SK-N-SH treated with all-trans-retinoic acid at 6 μM for 48 hours (cell line): ENCODE data around the gene TERB1.

Experiments used
- ATAC-seq: fragments of 200-7000 bp; cut with Tn5 transposase; 3 replicates; pipeline ENCODE4 v1.9.1; 2020; ENCODE audit warnings: mild to moderate bottlenecking, moderate library complexity
- ARNTL ChIP-seq: fragments of 450-650 bp; formaldehyde crosslinking; IDR thresholded peaks from 2 replicates; pipeline ENCODE4 v1.5.0; 2020; ENCODE audit warnings: low read depth, mild to moderate bottlenecking, moderate library complexity, borderline replicate concordance
- BACH2 ChIP-seq: fragments of 250-450 bp; sonication (Bioruptor Pico); IDR thresholded peaks from 2 replicates; pipeline ENCODE4 v1.9.0; 2021; ENCODE audit warnings: mild to moderate bottlenecking, borderline replicate concordance
- CREB5 ChIP-seq: fragments of 250-450 bp; sonication (Bioruptor Pico); IDR thresholded peaks from 2 replicates; pipeline ENCODE4 v1.5.1; 2020; ENCODE audit warnings: low read depth, mild to moderate bottlenecking, moderate library complexity
- CSDC2 ChIP-seq: fragments of 250-450 bp; sonication (Bioruptor Pico); IDR thresholded peaks from 2 replicates; pipeline ENCODE4 v1.5.0; 2020; ENCODE audit warnings: mild to moderate bottlenecking, moderate library complexity
- CSRNP3 ChIP-seq: fragments of 250-450 bp; sonication (Bioruptor Pico); IDR thresholded peaks from 2 replicates; pipeline ENCODE4 v1.5.1; 2021; ENCODE audit warnings: mild to moderate bottlenecking, moderate library complexity
- ESRRG ChIP-seq: fragments of 250-450 bp; sonication (Bioruptor Pico); IDR thresholded peaks from 2 replicates; pipeline ENCODE4 v1.6.1; 2021; ENCODE audit warnings: mild to moderate bottlenecking
- GLIS3 ChIP-seq: fragments of 250-450 bp; sonication (Bioruptor Pico); IDR thresholded peaks from 2 replicates; pipeline ENCODE4 v1.5.0; 2020; ENCODE audit warnings: mild to moderate bottlenecking, moderate library complexity
- ISL1 ChIP-seq: fragments of 250-450 bp; sonication (Bioruptor Pico); IDR thresholded peaks from 2 replicates; pipeline ENCODE4 v2.1.2; 2022; ENCODE audit warnings: mild to moderate bottlenecking, moderate library complexity
- OSR1 ChIP-seq: fragments of 250-450 bp; sonication (Bioruptor Pico); IDR thresholded peaks from 2 replicates; pipeline ENCODE4 v1.8.0; 2022; ENCODE audit warnings: moderate library complexity, mild to moderate bottlenecking, inconsistent platforms
- PATZ1 ChIP-seq: fragments of 250-450 bp; sonication (Bioruptor Pico); IDR thresholded peaks from 2 replicates; pipeline ENCODE4 v1.8.0; 2020; ENCODE audit warnings: mild to moderate bottlenecking, moderate library complexity, borderline replicate concordance
- POU6F1 ChIP-seq: fragments of 250-450 bp; sonication (Bioruptor Pico); IDR thresholded peaks from 2 replicates; pipeline ENCODE4 v1.8.0; 2021; ENCODE audit warnings: low read depth, mild to moderate bottlenecking, moderate library complexity, borderline replicate concordance
- SNAI2 ChIP-seq: fragments of 250-450 bp; sonication (Bioruptor Pico); IDR thresholded peaks from 2 replicates; pipeline ENCODE4 v1.5.0; 2020; ENCODE audit warnings: mild to moderate bottlenecking, moderate library complexity
- TCF4 ChIP-seq: fragments of 250-450 bp; sonication (Bioruptor Pico); IDR thresholded peaks from 2 replicates; pipeline ENCODE4 v1.8.0; 2021; ENCODE audit warnings: mild to moderate bottlenecking, moderate library complexity, borderline replicate concordance
- TOX ChIP-seq: fragments of 250-450 bp; sonication (Bioruptor Pico); IDR thresholded peaks from 2 replicates; pipeline ENCODE4 v1.8.0; 2021; ENCODE audit warnings: mild to moderate bottlenecking, moderate library complexity, borderline replicate concordance
- ZC3H10 ChIP-seq: fragments of 250-450 bp; sonication (Bioruptor Pico); IDR thresholded peaks from 2 replicates; pipeline ENCODE4 v1.5.1; 2021; ENCODE audit warnings: mild to moderate bottlenecking, moderate library complexity
- ZFP3 ChIP-seq: fragments of 250-450 bp; sonication (Bioruptor Pico); IDR thresholded peaks from 2 replicates; pipeline ENCODE4 v1.5.0; 2020; ENCODE audit warnings: mild to moderate bottlenecking, moderate library complexity
- ZFP30 ChIP-seq: fragments of 450-650 bp; formaldehyde crosslinking; IDR thresholded peaks from 2 replicates; pipeline ENCODE4 v1.5.0; 2022; ENCODE audit warnings: mild to moderate bottlenecking, moderate library complexity
- ZNF565 ChIP-seq: fragments of 450-650 bp; formaldehyde crosslinking; conservative IDR thresholded peaks from 2 replicates; pipeline ENCODE4 v1.5.0; 2020; ENCODE audit warnings: low read depth, mild to moderate bottlenecking, moderate library complexity
- ZNF70 ChIP-seq: fragments of 450-650 bp; formaldehyde crosslinking; IDR thresholded peaks from 2 replicates; pipeline ENCODE4 v1.5.0; 2020; ENCODE audit warnings: mild to moderate bottlenecking, moderate library complexity
- ZNF8 ChIP-seq: fragments of 450-650 bp; formaldehyde crosslinking; IDR thresholded peaks from 2 replicates; pipeline ENCODE4 v1.5.0; 2020; ENCODE audit warnings: mild to moderate bottlenecking, moderate library complexity
- TF ChIP-seq, protein P1 (sequence below): fragments of 250-450 bp; sonication (Bioruptor Pico); IDR thresholded peaks from 2 replicates; pipeline ENCODE4 v1.5.0; 2020; ENCODE audit warnings: mild to moderate bottlenecking, moderate library complexity

Gene TERB1

DNA sequence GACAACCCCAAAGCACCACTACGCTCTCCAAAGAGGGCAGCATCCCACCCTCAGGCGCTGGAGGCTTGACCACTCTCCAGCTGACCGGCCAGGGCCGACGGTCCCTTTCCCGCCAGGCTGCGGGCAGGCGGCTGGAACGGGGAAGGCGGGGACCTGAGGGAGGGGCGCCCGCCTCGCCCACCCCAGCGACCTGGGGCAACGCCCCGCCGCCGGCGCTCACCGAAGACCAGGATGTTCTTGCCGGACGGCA is 50.4 kb downstream of the TERB1 start:
- no peak for TF ChIP-seq CSDC2
- no peak for TF ChIP-seq SNAI2 (CRISPR knock-in tag)
- TF ChIP-seq ZFP3 (CRISPR knock-in tag): no peak
- no peak for TF ChIP-seq POU6F1 (CRISPR knock-in tag)
- TF ChIP-seq ZNF565 (CRISPR knock-in tag): no peak
- no peak for TF ChIP-seq OSR1 (CRISPR knock-in tag)
- TF ChIP-seq GLIS3 (CRISPR knock-in tag): no peak
- TF ChIP-seq TOX (CRISPR knock-in tag): no peak
- no peak for TF ChIP-seq CSRNP3 (CRISPR knock-in tag)
- TF ChIP-seq PATZ1: no peak
- no peak for TF ChIP-seq BACH2 (CRISPR knock-in tag)
- TF ChIP-seq ESRRG: no peak
- no peak for TF ChIP-seq TCF4 (CRISPR knock-in tag)
- TF ChIP-seq, protein P1, sequence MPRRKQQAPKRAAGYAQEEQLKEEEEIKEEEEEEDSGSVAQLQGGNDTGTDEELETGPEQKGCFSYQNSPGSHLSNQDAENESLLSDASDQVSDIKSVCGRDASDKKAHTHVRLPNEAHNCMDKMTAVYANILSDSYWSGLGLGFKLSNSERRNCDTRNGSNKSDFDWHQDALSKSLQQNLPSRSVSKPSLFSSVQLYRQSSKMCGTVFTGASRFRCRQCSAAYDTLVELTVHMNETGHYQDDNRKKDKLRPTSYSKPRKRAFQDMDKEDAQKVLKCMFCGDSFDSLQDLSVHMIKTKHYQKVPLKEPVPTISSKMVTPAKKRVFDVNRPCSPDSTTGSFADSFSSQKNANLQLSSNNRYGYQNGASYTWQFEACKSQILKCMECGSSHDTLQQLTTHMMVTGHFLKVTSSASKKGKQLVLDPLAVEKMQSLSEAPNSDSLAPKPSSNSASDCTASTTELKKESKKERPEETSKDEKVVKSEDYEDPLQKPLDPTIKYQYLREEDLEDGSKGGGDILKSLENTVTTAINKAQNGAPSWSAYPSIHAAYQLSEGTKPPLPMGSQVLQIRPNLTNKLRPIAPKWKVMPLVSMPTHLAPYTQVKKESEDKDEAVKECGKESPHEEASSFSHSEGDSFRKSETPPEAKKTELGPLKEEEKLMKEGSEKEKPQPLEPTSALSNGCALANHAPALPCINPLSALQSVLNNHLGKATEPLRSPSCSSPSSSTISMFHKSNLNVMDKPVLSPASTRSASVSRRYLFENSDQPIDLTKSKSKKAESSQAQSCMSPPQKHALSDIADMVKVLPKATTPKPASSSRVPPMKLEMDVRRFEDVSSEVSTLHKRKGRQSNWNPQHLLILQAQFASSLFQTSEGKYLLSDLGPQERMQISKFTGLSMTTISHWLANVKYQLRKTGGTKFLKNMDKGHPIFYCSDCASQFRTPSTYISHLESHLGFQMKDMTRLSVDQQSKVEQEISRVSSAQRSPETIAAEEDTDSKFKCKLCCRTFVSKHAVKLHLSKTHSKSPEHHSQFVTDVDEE (CRISPR knock-in tag): no peak
- TF ChIP-seq ZC3H10 (CRISPR knock-in tag): no peak
- peak; percentile 58 for ATAC-seq

- ATAC-seq: peak; percentile 43
- TF ChIP-seq ZNF70 (CRISPR knock-in tag): no peak
- no peak for TF ChIP-seq CSRNP3 (CRISPR knock-in tag)
- TF ChIP-seq GLIS3 (CRISPR knock-in tag): no peak
Measured at GRCh38 chr16:66750279-66751052, 50.9 kb downstream of the TERB1 start.

- ATAC-seq: no peak
- TF ChIP-seq ISL1: no peak
- TF ChIP-seq BACH2 (CRISPR knock-in tag): no peak
- TF ChIP-seq OSR1 (CRISPR knock-in tag): no peak
- TF ChIP-seq PATZ1: no peak
- no peak for TF ChIP-seq SNAI2 (CRISPR knock-in tag)
- TF ChIP-seq CREB5 (CRISPR knock-in tag): no peak
- TF ChIP-seq ZNF70 (CRISPR knock-in tag): no peak
- TF ChIP-seq GLIS3 (CRISPR knock-in tag): no peak
- no peak for TF ChIP-seq ARNTL (CRISPR knock-in tag)
- no peak for TF ChIP-seq CSDC2
- TF ChIP-seq, protein P1 (CRISPR knock-in tag): no peak
- no peak for TF ChIP-seq ZNF8 (CRISPR knock-in tag)
- no peak for TF ChIP-seq ZC3H10 (CRISPR knock-in tag)
- TF ChIP-seq ZFP30 (CRISPR knock-in tag): no peak
- no peak for TF ChIP-seq ESRRG
- no peak for TF ChIP-seq TCF4 (CRISPR knock-in tag)
Measured at GRCh38 chr16:66746682-66747081, 54.7 kb downstream of the TERB1 start.
